Trophoblast cell (in vitro differentiated cells and primary cell): Measurements from ENCODE around the gene WASF1.
A peak's percentile ranks its signal among the peaks of the same experiment; 100 is the strongest.
"Not testable (repeated sequence)": the region's sequence is repeated elsewhere in the genome, so short reads cannot be mapped to it uniquely, and the experiment has no call there.

Source experiments
- DNase-seq, 2 donors: peaks; one replicate each; pipeline ENCODE4 v3.0.0-alpha.2; 2016
- H2AFZ ChIP-seq: 2 replicates; pipeline ENCODE4 v1.6.1; 2013; ENCODE audit warnings: low read length, moderate library complexity, mild to moderate bottlenecking; ENCODE audit not compliant: insufficient read depth, poor library complexity
- H2AK5ac ChIP-seq: 2 replicates; pipeline ENCODE4 v1.6.1; 2013; ENCODE audit warnings: mild to moderate bottlenecking, low read length
- H2BK120ac ChIP-seq: 2 replicates; pipeline ENCODE4 v1.6.1; 2013; ENCODE audit warnings: low read length, mild to moderate bottlenecking, moderate library complexity; ENCODE audit not compliant: insufficient read depth, poor library complexity
- H2BK12ac ChIP-seq: 2 replicates; pipeline ENCODE4 v1.6.1; 2013; ENCODE audit warnings: mild to moderate bottlenecking, low read length, moderate library complexity
- H2BK5ac ChIP-seq: 2 replicates; pipeline ENCODE4 v1.6.1; 2013; ENCODE audit warnings: low read length, low read depth, moderate library complexity, mild to moderate bottlenecking; ENCODE audit not compliant: poor library complexity
- H3K14ac ChIP-seq: 2 replicates; pipeline ENCODE4 v1.6.1; 2013; ENCODE audit warnings: mild to moderate bottlenecking, low read length
- H3K18ac ChIP-seq: 2 replicates; pipeline ENCODE4 v1.6.1; 2013; ENCODE audit warnings: mild to moderate bottlenecking, low read length
- H3K23ac ChIP-seq: 2 replicates; pipeline ENCODE4 v1.6.1; 2013; ENCODE audit warnings: low read length
- H3K27ac ChIP-seq: 2 replicates; pipeline ENCODE4 v1.5.1; 2013; ENCODE audit warnings: low read depth, mild to moderate bottlenecking, inconsistent platforms, low read length, moderate library complexity
- H3K27me3 ChIP-seq: 2 replicates; pipeline ENCODE4 v1.6.1; 2013; ENCODE audit warnings: inconsistent platforms, mild to moderate bottlenecking, low read length, moderate library complexity; ENCODE audit not compliant: insufficient read depth
- H3K36me3 ChIP-seq, 2 experiments: 1 replicate in 1 of 2; 2 replicates in 1 of 2; pipeline ENCODE4 v1.6.1; 2013; ENCODE audit warnings: low read length in 2 of 2, mild to moderate bottlenecking in 2 of 2, moderate library complexity in 1 of 2; ENCODE audit not compliant: insufficient read depth in 2 of 2, control insufficient read depth in 1 of 2
- H3K4ac ChIP-seq: 2 replicates; pipeline ENCODE4 v1.6.1; 2013; ENCODE audit warnings: low read depth, mild to moderate bottlenecking, low read length, moderate library complexity
- H3K4me1 ChIP-seq, 2 experiments: 1 replicate in 1 of 2; 2 replicates in 1 of 2; pipeline ENCODE4 v1.6.1; 2013; ENCODE audit warnings: low read length in 2 of 2, mild to moderate bottlenecking in 2 of 2, moderate library complexity in 1 of 2; ENCODE audit not compliant: insufficient read depth in 2 of 2, control insufficient read depth in 1 of 2
- H3K4me2 ChIP-seq: 2 replicates; pipeline ENCODE4 v1.6.1; 2013; ENCODE audit warnings: inconsistent platforms, mild to moderate bottlenecking, low read length, moderate library complexity
- H3K4me3 ChIP-seq: 2 replicates; pipeline ENCODE4 v1.5.1; 2013; ENCODE audit warnings: mild to moderate bottlenecking, low read depth, low read length, inconsistent platforms
- H3K79me1 ChIP-seq: one replicate; pipeline ENCODE4 v1.6.1; 2013; ENCODE audit warnings: low read length
- H3K79me2 ChIP-seq: 2 replicates; pipeline ENCODE4 v1.6.1; 2013; ENCODE audit warnings: low read length, mild to moderate bottlenecking; ENCODE audit not compliant: control insufficient read depth, insufficient read depth, poor library complexity
- H3K9ac ChIP-seq: 2 replicates; pipeline ENCODE4 v1.6.1; 2013; ENCODE audit warnings: mild to moderate bottlenecking, low read length
- H3K9me3 ChIP-seq: 2 replicates; pipeline ENCODE4 v1.6.1; 2013; ENCODE audit warnings: low read depth, mild to moderate bottlenecking, control low read depth, inconsistent platforms, low read length; ENCODE audit not compliant: insufficient read depth
- H4K12ac ChIP-seq: 2 replicates; pipeline ENCODE4 v1.6.1; 2013; ENCODE audit warnings: low read depth, mild to moderate bottlenecking, low read length, moderate library complexity
- H4K8ac ChIP-seq: 2 replicates; pipeline ENCODE4 v1.6.1; 2013; ENCODE audit warnings: low read depth, mild to moderate bottlenecking, low read length, moderate library complexity
- H4K91ac ChIP-seq: one replicate; pipeline ENCODE4 v1.6.1; 2013; ENCODE audit warnings: low read depth, mild to moderate bottlenecking, low read length, moderate library complexity
- WGBS: extraction: QIAGEN DNeasy Blood & Tissue Kit; methylation state at CpG from one replicate; pipeline ENCODE4 v1.1.7; 2013; ENCODE audit warnings: missing lambda C conversion rate; ENCODE audit not compliant: insufficient read length, insufficient coverage; ENCODE audit errors: extremely low coverage; 5-methylcytosine and 5-hydroxymethylcytosine counted together

The WASF1 gene

DNA sequence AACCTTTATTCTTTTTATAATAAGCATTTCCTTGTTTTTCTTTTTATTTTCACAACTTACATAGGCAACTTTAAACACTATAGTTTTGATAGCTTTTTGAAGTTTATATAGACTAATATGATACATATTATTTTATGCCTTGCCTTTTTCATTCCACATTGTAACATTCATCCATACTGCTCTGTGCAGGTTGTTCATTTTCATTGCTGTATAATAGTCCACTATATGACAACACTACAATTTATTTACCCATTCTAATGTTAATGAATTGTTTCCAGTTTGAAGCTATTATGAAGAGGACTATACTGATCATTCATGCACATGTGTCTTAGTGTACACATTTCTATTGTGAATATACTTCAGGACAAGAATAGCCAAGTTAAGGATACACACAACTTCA, 49.1 kb downstream of the WASF1 start:
- H2AFZ ChIP-seq, result no peak overlapping the region
- no peak overlapping the region for H3K27ac ChIP-seq
- H3K27me3 ChIP-seq, result no peaks in the 10 kb centered on the region
- no peak for DNase-seq
- H4K91ac ChIP-seq, result no peak overlapping the region
- no peak overlapping the region for H3K4ac ChIP-seq
- H3K36me3 ChIP-seq, result no peaks in the 10 kb centered on the region
- H4K12ac ChIP-seq, result no peak overlapping the region
- no peak overlapping the region for H2BK12ac ChIP-seq
- no peaks in the 10 kb centered on the region for H3K4me1 ChIP-seq
- H3K9me3 ChIP-seq, result no peaks in the 10 kb centered on the region
- H3K18ac ChIP-seq, result no peak overlapping the region
- H2AK5ac ChIP-seq, result no peak overlapping the region
- H3K4me2 ChIP-seq, result no peak overlapping the region
- no peaks in the 10 kb centered on the region for H3K79me2 ChIP-seq
- H3K79me1 ChIP-seq, result no peaks in the 10 kb centered on the region
- no peak overlapping the region for H4K8ac ChIP-seq
- H2BK5ac ChIP-seq, result no peak overlapping the region
- H3K9ac ChIP-seq, result no peak overlapping the region
- no peak overlapping the region for H3K4me3 ChIP-seq
- no peak overlapping the region for H3K14ac ChIP-seq
- no peak overlapping the region for H3K23ac ChIP-seq
- H2BK120ac ChIP-seq, result no peak overlapping the region

DNA sequence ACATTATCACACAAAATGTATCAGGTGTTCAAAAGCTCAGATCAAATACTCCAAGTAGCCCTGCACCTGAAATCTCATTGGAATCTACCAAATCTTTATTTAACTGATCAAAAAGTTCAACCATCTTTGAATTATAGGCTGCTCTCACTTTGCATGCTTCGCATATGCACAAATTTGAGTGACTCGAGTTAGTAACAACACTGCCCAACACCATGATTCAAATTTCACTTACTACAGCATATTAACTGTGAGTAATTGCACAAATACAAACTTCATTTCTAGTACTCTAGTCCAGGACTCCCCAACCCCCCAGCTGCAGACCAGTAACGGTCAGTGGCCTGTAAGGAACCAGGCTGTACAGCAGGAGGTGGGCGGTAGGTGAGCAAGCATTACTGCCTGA, 51.1 kb downstream of the WASF1 start:
- no peak overlapping the region for H2AFZ ChIP-seq
- no peak overlapping the region for H3K4me2 ChIP-seq
- no peak for DNase-seq
- no peak overlapping the region for H3K9ac ChIP-seq
- no peaks in the 10 kb centered on the region for H3K4me1 ChIP-seq
- no peak overlapping the region for H4K8ac ChIP-seq
- no peaks in the 10 kb centered on the region for H3K79me2 ChIP-seq
- H3K79me1 ChIP-seq, result no peaks in the 10 kb centered on the region
- H3K9me3 ChIP-seq, result no peaks in the 10 kb centered on the region
- H2AK5ac ChIP-seq, result no peak overlapping the region
- no peak overlapping the region for H3K23ac ChIP-seq
- no peak overlapping the region for H2BK5ac ChIP-seq
- no peak overlapping the region for H3K18ac ChIP-seq
- H2BK120ac ChIP-seq, result no peak overlapping the region
- no CpG with 5 or more reads among the region's 4 CpGs for WGBS
- H2BK12ac ChIP-seq, result no peak overlapping the region
- H4K12ac ChIP-seq, result no peak overlapping the region
- H3K27me3 ChIP-seq, result no peaks in the 10 kb centered on the region
- no peak overlapping the region for H4K91ac ChIP-seq
- no peak overlapping the region for H3K4ac ChIP-seq
- H3K36me3 ChIP-seq, result peaks cover 0 to 1% of the 10 kb centered on the region in 2 experiments
- no peak overlapping the region for H3K27ac ChIP-seq
- no peak overlapping the region for H3K4me3 ChIP-seq
- no peak overlapping the region for H3K14ac ChIP-seq

DNA sequence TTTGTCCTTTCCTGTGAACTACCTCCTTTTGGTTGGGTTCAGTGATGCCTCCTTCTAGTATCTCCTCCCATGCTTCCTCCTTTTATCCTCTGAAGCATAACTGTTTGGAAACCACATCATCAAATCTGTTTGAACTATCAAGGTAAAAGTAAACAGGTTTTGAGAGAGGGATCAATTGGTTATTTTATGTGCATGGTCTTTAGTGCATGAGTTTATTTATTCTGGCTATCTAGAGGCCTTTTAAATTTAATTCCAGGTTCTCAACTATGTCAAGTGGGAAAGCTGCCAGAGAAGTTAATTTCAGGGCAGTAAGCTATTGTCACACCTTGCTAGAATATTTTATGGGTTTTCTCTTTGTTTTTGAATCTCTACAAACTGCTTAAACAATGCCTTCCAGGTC, 54.1 kb downstream of the WASF1 start:
- H2BK120ac ChIP-seq, result no peak overlapping the region
- no peaks in the 10 kb centered on the region for H3K27me3 ChIP-seq
- no peak overlapping the region for H3K18ac ChIP-seq
- H3K27ac ChIP-seq, result no peak overlapping the region
- H3K23ac ChIP-seq, result no peak overlapping the region
- H4K91ac ChIP-seq, result no peak overlapping the region
- DNase-seq, result no peak
- no peaks in the 10 kb centered on the region for H3K4me1 ChIP-seq
- no peak overlapping the region for H3K4ac ChIP-seq
- no peaks in the 10 kb centered on the region for H3K79me1 ChIP-seq
- H2BK5ac ChIP-seq, result no peak overlapping the region
- H4K12ac ChIP-seq, result no peak overlapping the region
- H3K4me2 ChIP-seq, result no peak overlapping the region
- H3K4me3 ChIP-seq, result no peak overlapping the region
- H3K9me3 ChIP-seq, result no peaks in the 10 kb centered on the region
- H3K14ac ChIP-seq, result no peak overlapping the region
- peaks cover 0 to 1% of the 10 kb centered on the region in 2 experiments for H3K36me3 ChIP-seq
- no peak overlapping the region for H2BK12ac ChIP-seq
- no peak overlapping the region for H2AK5ac ChIP-seq
- no peak overlapping the region for H4K8ac ChIP-seq
- no peaks in the 10 kb centered on the region for H3K79me2 ChIP-seq
- H3K9ac ChIP-seq, result no peak overlapping the region
- H2AFZ ChIP-seq, result no peak overlapping the region

DNA sequence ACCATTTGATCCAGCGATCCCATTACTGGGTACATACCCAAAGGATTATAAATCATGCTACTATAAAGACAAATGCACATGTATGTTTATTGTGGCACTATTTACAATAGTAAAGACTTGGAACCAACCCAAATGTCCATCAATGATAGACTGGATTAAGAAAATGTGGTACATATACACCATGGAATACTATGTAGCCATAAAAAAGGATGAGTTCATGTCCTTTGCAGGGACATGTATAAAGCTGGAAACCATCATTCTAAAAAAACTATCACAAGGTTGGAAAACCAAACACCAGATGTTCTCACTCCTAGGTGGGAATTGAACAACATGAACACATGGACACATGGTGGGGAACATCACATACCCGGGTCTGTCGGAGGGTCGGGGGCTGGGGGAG, 57.8 kb downstream of the WASF1 start:
- not testable (repeated sequence) for H3K9me3 ChIP-seq, H3K4ac ChIP-seq, H3K79me1 ChIP-seq, H3K4me3 ChIP-seq, H3K4me1 ChIP-seq, H3K9ac ChIP-seq, H4K91ac ChIP-seq, H3K36me3 ChIP-seq, H2BK120ac ChIP-seq, H2BK12ac ChIP-seq, H3K79me2 ChIP-seq, H3K4me2 ChIP-seq, H2AK5ac ChIP-seq, H2AFZ ChIP-seq, H2BK5ac ChIP-seq, H4K8ac ChIP-seq, H3K27me3 ChIP-seq, H3K14ac ChIP-seq, H3K23ac ChIP-seq, H3K27ac ChIP-seq, DNase-seq, H3K18ac ChIP-seq, H4K12ac ChIP-seq
- no CpG with 5 or more reads among the region's 4 CpGs for WGBS

DNA sequence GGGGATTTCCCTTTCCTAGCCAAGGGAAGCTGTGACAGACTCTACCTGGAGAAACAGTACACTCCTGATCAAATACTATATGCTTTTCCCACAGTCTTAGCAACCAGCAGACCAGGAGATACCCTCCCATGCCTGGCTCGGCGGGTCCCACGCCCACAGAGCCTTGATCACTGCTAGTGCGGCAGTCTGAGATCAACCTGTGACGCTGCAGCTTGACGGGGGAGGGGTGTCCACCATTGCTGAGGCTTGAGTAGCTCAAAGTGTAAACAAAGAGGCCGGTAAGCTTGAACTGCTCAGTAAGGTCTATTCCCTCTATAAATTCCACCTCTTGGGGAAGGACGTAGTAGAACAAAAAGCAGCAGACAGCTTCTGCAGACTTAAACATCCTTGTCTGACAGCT, 63.2 kb downstream of the WASF1 start:
- Histone ChIP-seq H4K91ac (no peak overlapping the region), H3K27me3 (no peaks in the 10 kb centered on the region), H2BK12ac (no peak overlapping the region), H3K36me3 (peaks cover 2 to 3% of the 10 kb centered on the region in 2 experiments), H3K27ac (no peak overlapping the region), H2AFZ (no peak overlapping the region), H3K4me1 (no peaks in the 10 kb centered on the region), H3K4me3 (no peak overlapping the region), H3K14ac (no peak overlapping the region), H3K4me2 (no peak overlapping the region), H2BK5ac (no peak overlapping the region), H3K9ac (no peak overlapping the region), H3K4ac (no peak overlapping the region), H3K23ac (no peak overlapping the region), H2BK120ac (no peak overlapping the region), H3K18ac (peak overlapping the region; percentile 47), H2AK5ac (no peak overlapping the region), H3K9me3 (no peaks in the 10 kb centered on the region), H3K79me2 (no peaks in the 10 kb centered on the region), H4K8ac (no peak overlapping the region), H4K12ac (no peak overlapping the region), H3K79me1 (no peaks in the 10 kb centered on the region)
- DNase-seq, result no peak
- no CpG with 5 or more reads among the region's 8 CpGs for WGBS
